Right forelimb (tissue), 1 donor: ENCODE results near the gene RAB5B.
A peak's percentile ranks its signal among the peaks of the same experiment; 100 is the strongest.
"Not testable (repeated sequence)": the region's sequence is repeated elsewhere in the genome, so short reads cannot be mapped to it uniquely, and the experiment has no call there.

Experiments
- DNase-seq: peaks from one replicate; pipeline ENCODE4 v3.0.0-alpha.2; 2018

The RAB5B gene

GRCh38 chr12:55942055-55942454 lies 31.8 kb upstream of the RAB5B start:
- DNase-seq, result no peak

GRCh38 chr12:55942577-55943136 lies 31.2 kb upstream of the RAB5B start:
- DNase-seq, result no peak

- DNase-seq, result no peak
Measured at GRCh38 chr12:55946553-55946952, 27.3 kb upstream of the RAB5B start.

- DNase-seq, result no peak
Measured at GRCh38 chr12:55955344-55955743, 18.5 kb upstream of the RAB5B start.

GRCh38 chr12:55955800-55956508 lies 17.9 kb upstream of the RAB5B start:
- no peak for DNase-seq

GRCh38 chr12:55957106-55957859 lies 16.6 kb upstream of the RAB5B start:
- DNase-seq, result no peak

GRCh38 chr12:55963760-55964159 lies 10.1 kb upstream of the RAB5B start:
- no peak for DNase-seq

- no peak for DNase-seq
Measured at GRCh38 chr12:55965240-55965639, 8.6 kb upstream of the RAB5B start.

- no peak for DNase-seq
Measured at GRCh38 chr12:55965941-55966407, 7.9 kb upstream of the RAB5B start, which contains the start of gene PMEL. PMEL (minus strand) TSS chr12:55966042; CDS start chr12:55966011, 31 bp downstream.

GRCh38 chr12:55966408-55967281 lies 7.2 kb upstream of the RAB5B start, which contains the start of gene CDK2:
CDK2 (plus strand) TSS chr12:55966830; CDS start chr12:55967009, 179 bp downstream.
- peak; percentile 95 for DNase-seq

- no peak for DNase-seq
Measured at GRCh38 chr12:55969356-55969755, 4.5 kb upstream of the RAB5B start.

GRCh38 chr12:55970775-55971174 lies 3.1 kb upstream of the RAB5B start:
- no peak for DNase-seq

- DNase-seq, result no peak
Measured at GRCh38 chr12:55972042-55972441, 1.8 kb upstream of the RAB5B start.

- no peak for DNase-seq
Measured at GRCh38 chr12:55972456-55972855, 1.4 kb upstream of the RAB5B start.

- DNase-seq, result peak; percentile 51
Measured at GRCh38 chr12:55972911-55973598, 823 bp upstream of the RAB5B start.

- no peak for DNase-seq
Measured at GRCh38 chr12:55974308-55974730, 441 bp downstream of the RAB5B start.

- DNase-seq, result no peak
Measured at GRCh38 chr12:55978393-55978792, 4.5 kb downstream of the RAB5B start.

- no peak for DNase-seq
Measured at GRCh38 chr12:55979069-55979468, 5.2 kb downstream of the RAB5B start.

- DNase-seq, result not testable (repeated sequence)
Measured at GRCh38 chr12:55981882-55982281, 8.0 kb downstream of the RAB5B start.

- DNase-seq, result no peak
Measured at GRCh38 chr12:55982319-55982936, 8.6 kb downstream of the RAB5B start.

- DNase-seq, result no peak
Measured at GRCh38 chr12:55983232-55983842, 9.5 kb downstream of the RAB5B start.
